Endothelial cell of hepatic sinusoid (primary cell): ENCODE data around the gene OSBPL5.

Experiments used
- in situ Hi-C: cut with HindIII; loops from 2 replicates; pipeline ENCODE4 v1.10.0; 2017; ENCODE audit warnings: low sequenced_read_pairs

The OSBPL5 gene

DNA sequence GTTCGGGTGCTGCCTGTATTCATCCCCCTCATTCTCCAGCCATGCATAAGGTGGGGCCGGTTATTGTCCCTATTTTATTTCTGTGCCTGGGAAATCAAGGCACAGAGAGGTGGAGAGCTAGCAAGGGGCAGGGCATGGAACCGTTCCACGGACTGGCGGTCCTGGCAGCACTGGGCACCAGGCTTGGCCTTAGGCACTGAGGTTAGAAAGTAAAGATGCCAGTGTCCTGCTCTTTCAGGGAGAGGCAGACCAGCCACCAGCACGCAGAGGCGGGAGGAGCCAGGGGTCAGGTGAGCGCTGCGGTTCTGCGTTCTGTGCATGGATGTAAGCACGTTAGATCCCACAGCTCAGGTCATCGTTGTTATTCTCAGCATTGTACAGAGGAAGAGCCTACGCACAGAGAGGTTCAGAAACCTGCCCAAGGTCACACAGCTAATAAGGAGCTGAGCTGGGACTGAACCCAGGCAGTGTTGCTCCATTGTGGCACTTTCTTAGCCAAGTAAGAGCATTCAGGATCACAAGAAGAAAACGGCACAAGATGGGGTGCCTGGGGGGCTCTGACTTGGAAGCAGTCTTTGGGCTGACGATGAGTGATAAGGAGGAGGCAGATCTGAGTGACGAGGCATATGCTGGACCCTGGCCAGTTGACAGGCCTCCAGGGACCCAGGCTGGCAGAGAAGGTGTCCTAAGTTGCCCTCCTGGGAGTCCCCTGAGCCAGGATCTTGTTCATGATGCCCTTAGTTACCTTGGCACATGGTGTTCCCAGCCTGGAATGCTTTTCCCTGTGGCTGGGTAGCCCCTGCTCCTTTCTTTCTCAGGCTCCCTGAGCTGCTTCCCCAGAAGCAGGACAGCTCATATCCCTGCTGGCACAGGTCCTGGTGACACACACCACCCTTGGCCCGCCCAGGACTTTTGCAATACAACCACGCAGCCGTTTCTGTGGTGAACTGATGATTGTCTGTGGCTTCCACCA, 41.1 kb downstream of the OSBPL5 start:
- in situ Hi-C loops: no loop called here

DNA sequence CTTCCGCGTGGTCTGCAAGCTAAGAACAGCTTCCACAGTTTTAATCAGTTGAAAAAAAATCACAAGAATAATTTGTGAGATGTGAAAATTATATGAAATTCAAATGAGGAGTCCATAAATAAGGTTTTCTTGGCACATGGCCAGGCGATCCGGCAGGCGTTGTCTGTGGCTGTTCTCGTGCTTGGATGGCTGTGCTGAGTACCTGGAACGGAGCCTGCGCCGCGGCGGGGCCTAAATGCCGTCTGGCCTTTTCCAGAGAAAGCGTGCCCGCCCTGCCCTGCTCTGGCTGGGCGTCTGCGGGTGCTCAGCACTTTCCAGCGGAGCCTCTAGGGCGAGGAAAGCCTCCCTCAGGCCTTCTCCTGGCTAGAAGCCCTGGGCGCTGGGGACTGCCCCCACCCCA, 41.8 kb downstream of the OSBPL5 start:
- in situ Hi-C loops: no loop called here

DNA sequence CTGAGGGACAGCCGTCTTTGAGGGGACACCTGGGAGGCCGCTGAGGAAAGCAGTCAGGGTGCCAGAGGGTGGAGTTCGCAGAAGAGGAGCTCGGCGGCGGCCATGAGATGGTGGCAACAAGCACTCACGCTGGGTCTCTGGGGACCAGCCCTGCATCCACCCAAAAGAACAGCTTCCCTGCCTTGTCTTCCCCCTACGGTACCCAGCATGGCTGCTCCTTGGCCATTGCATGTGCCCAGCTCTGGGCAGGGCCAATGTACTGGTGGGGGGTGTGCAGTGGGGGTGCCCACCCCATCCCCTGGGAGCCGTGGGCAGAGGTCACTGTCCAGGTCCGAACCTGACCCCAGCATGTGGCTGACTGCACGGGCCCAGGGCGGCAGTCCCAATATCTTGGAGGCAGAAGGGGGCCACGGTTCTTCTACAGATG, 42.3 kb downstream of the OSBPL5 start:
- in situ Hi-C loops: no loop called here

DNA sequence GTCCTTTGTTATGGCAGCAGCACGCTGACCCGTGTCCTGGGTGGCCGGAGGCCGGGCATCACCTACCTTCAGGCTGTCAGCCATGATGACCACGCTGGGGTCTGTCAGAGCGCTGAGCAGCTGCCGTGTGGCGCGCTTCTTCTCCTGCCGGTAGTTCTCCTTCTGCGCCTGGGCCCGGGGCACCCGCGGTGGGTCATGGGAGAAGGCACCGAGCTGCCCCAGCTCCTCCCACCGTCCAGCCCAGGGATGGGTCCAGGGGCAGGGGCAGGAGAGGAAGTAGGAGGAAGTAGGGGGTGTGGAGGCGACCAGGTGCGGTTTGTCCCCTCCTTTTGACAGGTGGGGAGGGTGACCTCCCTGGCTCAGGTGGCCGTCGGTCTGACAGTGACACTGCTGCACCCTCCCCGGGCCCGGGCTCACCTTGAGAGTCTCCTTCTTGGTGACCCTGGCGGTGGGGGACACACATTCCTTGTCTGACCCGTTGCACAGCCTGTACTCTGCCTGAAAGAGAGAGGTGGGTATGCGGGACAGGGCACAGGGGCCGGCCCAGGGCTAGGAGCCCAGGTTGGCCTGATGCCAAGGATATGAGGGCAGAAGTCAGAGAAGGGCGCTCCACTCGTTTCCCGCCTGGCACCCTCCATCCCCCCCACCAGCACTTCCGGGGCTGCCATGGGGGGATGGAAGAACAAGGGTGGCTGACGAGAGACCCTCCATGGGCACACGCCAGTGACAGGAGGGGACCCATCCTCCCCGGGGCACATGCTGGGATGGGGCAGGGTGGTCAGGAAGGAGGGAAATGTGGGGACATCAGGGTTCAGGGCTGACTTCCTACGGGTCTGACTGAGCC, 43.0 kb downstream of the OSBPL5 start:
- in situ Hi-C loops: no loop called here

DNA sequence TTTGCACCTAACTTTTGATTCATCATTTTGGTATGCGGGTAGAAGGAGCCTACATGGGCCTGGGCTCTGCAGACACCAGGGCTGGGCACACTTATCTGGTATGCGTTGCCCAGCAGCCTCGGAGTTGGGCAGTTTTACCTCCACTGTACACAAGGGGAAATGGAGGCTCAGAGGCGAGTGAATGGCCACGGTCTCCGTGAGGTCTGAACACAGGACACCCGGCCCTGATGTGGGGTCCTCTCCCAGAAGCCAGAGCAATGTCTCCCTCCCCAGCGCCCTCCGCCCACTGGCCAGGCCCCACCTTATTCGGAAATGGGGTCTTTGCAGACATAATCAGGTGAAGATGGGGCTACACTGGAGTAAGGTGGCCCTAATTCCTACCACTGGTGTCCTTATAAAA, 43.7 kb downstream of the OSBPL5 start:
- in situ Hi-C loops: no loop called here

DNA sequence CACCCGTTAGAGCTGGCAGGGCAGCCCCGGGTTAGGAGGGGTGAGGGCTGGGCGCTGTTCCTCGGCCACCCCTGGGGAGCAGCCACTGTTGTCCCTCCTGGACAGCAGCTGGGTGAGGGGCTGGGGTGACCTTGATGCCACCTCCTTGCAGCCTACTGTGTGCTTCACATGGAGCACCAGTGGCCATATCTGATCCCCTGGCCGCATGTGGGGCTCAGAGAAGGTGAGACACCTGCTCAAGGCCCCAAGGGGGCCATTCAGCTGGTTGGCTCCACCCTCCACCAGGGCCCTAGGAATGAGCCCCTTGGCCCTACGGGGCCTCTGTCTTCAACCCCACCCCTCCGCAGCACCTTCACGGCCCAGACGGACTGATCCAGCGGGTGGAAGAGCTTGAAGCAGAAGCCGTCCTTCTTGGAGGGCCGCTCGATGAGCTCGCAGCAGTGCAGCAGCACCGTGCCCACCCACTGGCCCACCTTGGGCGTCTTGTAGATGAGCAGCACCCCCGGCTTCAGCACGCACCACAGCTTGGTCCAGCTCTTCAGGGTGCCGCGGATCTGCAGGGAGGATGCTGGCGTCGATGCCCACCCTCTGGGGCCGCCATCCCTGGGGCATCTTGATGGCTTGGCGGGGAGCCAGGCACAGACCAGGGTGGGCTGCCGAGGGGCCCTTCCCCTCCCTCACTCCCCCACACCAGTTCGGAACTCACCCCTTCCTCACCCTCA, 44.9 kb downstream of the OSBPL5 start:
- in situ Hi-C loops: no loop called here

DNA sequence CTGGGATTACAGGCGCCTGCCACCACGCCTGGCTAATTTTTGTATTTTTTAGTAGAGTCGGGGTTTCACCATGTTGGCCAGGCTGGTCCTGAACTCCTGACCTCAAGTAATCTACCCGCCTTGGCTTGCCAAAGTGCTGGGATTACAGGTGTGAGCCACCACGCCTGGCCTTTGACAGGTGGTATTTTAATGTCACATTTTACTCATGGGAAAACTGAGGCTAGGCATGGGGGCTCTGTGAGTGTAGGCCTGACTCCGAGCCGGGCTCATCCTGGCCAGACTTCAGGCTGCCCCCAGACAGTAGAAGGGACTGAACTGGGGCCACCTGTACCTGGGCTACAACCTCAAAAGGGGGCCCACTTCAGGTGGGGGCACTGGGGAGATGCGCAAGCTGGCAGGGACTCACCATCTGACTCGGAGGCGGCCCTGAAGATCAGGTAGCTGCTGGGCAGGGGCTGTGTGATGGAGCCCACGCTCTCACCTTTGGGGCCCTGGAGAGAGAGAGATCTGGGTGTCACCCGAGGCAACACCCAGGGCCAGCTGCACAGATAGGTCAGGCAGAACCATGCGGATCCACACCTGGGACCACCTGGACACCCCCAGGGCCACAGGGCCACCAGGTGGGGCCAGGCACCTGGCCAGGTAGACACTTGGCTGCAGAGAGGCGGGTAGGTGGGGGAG, 45.8 kb downstream of the OSBPL5 start:
- in situ Hi-C loops: loop anchor here (10.0 kb wide), 1 partner anchor 56 kb away; no protein-coding TSS in a partner anchor

DNA sequence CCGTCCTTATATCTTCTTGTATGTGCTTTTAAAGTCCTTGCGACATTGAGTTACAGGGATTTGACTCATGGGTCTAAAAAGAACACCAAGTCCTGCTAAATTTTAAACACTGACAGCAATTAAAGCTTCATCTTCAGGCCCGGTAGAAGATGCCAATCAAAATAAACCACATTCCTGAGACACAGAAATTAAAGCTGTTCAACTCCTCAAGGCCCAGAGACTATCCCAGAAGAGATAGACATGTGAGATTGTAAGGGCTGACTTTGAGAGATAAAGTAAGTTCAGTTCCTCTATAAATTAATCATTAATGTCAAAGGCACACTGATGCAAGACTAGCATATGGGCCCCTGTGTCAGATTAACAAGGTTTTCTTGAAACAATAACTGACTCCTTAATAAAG, 49.8 kb downstream of the OSBPL5 start:
- in situ Hi-C loops: loop anchor here (10.0 kb wide), 1 partner anchor 59 kb away; no protein-coding TSS in a partner anchor

DNA sequence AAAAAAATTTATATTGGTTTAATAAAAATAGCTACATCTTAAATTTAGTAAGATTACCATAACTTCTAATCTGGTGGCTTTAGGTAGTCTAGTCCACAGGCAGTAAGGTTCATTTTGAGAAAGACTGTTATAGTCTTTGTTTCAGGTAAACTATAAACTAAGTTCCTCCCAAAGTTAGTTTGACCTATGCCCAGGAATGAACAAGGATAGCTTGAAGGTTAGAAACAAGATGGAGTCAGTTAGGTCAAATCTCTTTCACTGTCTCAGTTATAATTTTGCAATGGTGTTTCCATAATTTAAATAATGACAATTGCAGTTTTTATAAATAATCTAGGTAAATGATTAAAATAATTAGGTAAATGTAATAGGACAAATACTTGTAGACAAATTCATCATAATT, 51.4 kb downstream of the OSBPL5 start:
- in situ Hi-C loops: loop anchor here (10.0 kb wide), 1 partner anchor 61 kb away; no protein-coding TSS in a partner anchor

DNA sequence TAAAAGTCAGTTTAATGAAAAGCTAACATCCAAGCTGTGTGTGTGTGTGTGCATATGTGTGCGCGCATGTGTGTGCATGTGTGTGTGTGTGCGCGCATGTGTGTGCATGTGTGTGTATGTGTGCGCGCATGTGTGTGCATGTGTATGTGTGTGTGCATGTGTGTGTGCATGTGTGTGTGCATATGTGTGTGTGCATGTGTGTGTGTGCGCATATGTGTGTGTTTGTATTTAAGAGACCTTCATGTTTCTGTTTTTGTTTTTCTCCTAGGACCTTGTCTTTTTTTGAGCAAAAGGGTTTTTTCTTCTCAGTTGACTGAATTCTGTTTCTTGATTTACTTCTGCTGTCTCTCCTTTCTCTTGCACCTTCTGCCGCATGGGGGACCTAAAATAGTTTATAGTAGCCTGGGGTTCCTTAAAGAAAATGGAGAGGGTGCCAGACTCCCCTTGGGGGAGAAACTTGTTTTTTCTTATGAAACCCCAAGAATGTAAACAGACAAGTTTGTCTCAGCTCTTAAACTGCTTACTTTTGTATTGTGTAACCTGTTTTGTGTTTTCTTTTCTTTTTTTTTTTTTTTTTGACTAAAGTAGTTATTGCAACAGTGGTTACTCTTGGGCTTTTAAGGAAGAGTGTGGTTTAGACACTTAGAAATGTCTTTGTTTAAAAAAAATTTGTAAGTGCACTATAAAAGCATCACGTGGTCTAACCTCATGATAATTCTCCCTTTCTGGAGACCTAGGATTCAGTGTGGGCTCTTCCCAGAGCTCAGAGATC, 53.0 kb downstream of the OSBPL5 start:
- in situ Hi-C loops: loop anchor here (10.0 kb wide), 1 partner anchor 63 kb away; no protein-coding TSS in a partner anchor

DNA sequence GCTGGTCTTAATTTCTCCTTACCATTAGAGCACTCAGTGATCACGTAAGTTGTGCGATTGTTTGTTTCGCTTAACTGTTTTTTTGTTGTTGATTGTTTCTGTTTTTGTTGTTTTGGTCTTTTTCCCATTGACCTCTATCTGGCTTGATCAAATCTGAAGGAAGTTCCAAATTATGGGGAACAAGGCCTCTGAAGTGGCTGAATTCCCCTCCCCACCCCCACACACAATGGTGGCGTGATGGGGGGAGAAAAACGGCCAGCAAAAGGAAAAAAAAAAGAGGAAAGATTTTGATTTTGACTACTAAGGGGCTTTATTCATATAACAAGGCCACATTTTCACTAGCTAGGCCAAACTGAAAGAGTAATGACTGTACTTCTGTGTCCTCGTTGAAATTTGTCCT, 53.6 kb downstream of the OSBPL5 start:
- in situ Hi-C loops: loop anchor here (10.0 kb wide), 1 partner anchor 63 kb away; no protein-coding TSS in a partner anchor

DNA sequence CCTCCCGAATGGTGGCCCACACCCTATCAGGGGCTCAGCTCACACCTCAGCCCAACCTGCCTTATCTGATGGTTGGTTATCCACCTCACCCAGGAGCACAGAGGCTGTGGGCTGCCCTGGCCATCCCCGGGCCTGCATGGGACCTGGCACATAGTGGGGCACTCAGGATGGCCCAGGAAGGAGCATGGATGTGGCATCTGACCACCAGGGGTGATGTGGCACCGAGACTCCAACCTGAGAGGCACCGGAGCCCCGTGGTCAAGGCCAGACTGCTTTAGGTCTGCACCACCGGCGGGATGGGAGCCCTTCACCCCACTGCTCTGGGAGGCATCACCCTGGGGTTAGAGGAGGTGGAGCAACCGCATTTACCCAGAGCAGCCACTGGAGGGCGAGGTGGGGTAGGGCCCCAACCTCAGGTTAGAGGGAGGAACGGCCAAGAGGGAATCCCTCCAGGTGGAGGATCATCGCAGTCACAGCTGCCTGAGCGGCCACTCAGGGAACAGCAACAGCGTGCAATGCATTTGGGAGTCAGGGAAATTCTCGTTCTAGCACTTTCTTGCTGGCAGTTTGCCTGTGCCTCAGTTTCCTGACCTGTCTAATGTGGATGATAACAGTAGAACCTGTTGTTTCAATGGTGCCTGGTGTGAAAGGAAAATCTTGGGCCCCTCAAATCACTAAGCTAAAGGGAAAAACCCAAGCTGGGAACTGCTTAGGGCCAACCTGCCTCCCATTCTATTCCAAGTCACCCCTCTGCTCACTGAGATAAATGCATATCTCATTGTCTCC, 55.0 kb downstream of the OSBPL5 start:
- in situ Hi-C loops: loop anchor here (10.0 kb wide), 1 partner anchor 65 kb away; no protein-coding TSS in a partner anchor

DNA sequence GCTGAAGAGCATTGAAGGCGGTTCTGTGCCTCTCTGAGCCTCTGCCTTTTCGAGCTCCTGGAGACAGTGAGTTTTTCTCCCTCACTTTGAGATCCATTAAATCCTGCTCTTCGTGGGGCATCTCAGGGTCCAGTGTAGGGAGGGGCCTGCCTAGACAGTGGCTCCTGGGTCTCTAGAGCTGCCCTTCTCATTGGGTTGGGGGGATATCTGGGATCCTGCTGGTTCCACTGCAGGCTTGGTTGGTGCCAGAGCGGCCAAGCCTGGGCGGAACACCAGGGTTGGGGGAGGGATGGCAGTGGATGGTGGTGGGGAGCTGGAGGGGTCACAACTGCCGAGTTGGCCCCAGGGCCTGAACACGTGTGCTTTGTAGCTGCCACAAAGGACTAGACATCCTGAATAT, 55.7 kb downstream of the OSBPL5 start:
- in situ Hi-C loops: no loop called here

DNA sequence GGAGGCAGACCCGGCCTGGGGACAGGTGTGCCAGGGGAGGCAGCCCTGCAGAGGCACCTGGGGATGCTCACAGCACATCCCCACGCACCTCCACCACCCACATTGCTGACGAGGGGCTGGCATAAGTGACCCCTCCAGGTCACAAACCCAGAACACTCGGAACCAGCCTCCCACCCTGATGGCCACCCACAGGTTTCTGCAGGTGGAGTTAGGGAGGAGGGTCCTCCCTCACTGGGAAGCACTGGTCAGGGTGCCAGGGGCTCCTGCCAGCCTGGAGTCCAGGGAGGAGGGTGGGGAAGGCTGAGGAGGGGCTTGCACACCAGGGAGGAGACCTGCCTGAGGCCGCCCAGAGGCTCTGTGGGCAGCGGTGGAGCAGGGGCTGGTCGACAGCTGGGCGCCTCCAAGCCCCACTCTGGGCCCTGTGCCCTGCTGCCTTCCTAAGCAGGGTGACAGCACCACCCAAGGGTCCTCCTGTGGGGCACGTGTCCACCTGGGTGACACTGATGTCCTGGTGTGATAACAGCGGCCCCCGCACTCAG, 56.9 kb downstream of the OSBPL5 start:
- in situ Hi-C loops: no loop called here

DNA sequence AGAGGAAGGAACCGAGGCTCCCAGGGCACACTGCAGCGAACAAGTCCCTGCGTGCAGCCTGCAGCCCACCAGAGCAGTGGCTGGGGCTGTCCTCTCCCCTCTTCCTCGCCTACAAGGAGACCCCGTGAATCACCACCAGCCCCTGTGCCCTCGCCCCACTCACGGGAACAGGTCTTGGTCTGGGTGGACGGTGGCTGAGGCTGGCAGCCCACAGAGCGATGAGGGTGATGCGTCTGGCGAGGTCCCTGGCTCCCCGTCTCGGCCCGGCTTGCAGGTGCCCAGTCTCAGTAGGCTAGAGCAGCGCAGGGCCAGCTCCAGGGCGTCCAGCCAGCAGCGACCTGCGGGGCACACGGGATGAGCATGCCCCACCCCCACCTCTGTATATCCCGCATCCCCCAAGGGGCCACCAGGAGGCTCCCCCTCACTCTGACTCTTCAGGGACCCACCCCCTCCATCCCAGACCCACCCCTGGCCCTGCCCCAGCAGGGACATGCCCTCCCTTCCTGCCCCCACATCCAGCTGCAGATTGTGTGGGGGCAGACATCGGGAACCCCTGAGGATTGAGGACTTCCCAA, 57.4 kb downstream of the OSBPL5 start:
- in situ Hi-C loops: no loop called here

DNA sequence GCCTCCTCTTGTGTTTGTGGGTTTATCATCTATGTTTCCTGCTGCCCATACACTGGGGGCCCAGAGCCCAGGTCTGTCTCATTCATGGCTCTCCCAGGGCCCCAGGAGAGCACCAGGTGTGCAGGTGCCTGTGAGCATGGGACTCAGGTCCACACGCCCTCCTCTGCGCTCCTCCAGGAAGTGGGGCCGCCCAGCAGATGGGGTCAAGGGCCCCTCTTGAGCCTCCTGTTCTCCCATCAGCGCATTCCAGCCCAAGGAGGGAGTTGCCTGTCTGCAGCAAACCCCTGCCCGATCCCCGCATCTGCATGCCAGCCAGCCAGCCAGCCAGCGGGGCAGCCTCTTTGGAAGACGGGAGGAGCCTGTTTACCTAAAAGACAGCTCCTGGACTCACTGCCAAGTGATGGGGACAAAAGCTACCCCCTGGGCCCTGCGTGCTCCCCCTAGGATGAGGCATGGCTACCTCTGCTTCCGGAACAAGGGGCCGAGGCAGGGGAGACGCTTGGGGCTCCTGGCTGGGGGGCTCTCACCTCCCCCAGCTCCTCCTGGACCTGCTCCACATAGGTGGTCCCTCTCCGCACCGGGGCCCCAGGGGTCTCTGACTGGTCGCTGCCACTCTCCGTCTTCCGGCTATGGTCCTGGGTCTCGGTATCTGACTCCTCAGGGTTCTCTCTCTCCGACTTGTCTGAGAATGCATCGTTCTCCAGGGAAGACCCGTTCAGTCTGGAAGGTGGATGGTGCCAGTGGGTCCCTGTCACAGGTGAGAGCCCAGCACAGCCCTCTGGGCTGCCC, 58.2 kb downstream of the OSBPL5 start:
- in situ Hi-C loops: no loop called here
